HCT116 (cell line): Measurements from ENCODE around the gene EGFL8.

Source experiments
- ATF3 ChIP-seq: IDR thresholded peaks from 2 replicates; pipeline ENCODE4 v1.6.1; 2012
- CEBPB ChIP-seq: IDR thresholded peaks from 2 replicates; pipeline ENCODE4 v1.6.1; 2012; ENCODE audit warnings: low read depth
- EZH2 ChIP-seq: fragments of 200-600 bp; sonication (generic); IDR thresholded peaks from 2 replicates; pipeline ENCODE4 v1.6.1; 2017; ENCODE audit warnings: antibody characterized with exemption, mixed run types
- EZH2phosphoT487 ChIP-seq: fragments of 200-600 bp; IDR thresholded peaks from 2 replicates; pipeline ENCODE4 v1.6.1; 2018; ENCODE audit warnings: antibody characterized with exemption, borderline replicate concordance
- POLR2AphosphoS5 ChIP-seq: IDR thresholded peaks from 2 replicates; pipeline ENCODE4 v1.6.1; 2011; ENCODE audit warnings: mild to moderate bottlenecking, low read depth, low read length, moderate library complexity
- RAD21 ChIP-seq: IDR thresholded peaks from 2 replicates; pipeline ENCODE4 v1.6.1; 2012; ENCODE audit warnings: low read depth, mild to moderate bottlenecking
- SP1 ChIP-seq: IDR thresholded peaks from 2 replicates; pipeline ENCODE4 v1.6.1; 2012; ENCODE audit warnings: low read depth
- YY1 ChIP-seq: IDR thresholded peaks from 2 replicates; pipeline ENCODE4 v1.6.1; 2011; ENCODE audit warnings: low read length, low read depth, moderate library complexity, mild to moderate bottlenecking; ENCODE audit not compliant: insufficient replicate concordance; ENCODE audit errors: extremely low read depth
- TF ChIP-seq, protein P1 (sequence below): IDR thresholded peaks from 2 replicates; pipeline ENCODE4 v1.6.1; 2012; ENCODE audit warnings: low read depth
- TF ChIP-seq, protein P2 (sequence below), 3 experiments: fragments of 200-600 bp in 1 of 3; sonication (generic) in 1 of 3; IDR thresholded peaks in 2 of 3; conservative IDR thresholded peaks in 1 of 3; 2 replicates each; pipeline ENCODE4 v1.5.1; 2012 to 2017; ENCODE audit warnings: low read depth in 2 of 3, low read length in 2 of 3, antibody characterized with exemption in 1 of 3, borderline replicate concordance in 1 of 3, control low read depth in 1 of 3, mild to moderate bottlenecking in 1 of 3, mixed read lengths in 1 of 3, mixed run types in 1 of 3, moderate library complexity in 1 of 3; ENCODE audit not compliant: insufficient read depth in 1 of 3

- TF ChIP-seq EZH2 = no peak
- TF ChIP-seq, protein P1, sequence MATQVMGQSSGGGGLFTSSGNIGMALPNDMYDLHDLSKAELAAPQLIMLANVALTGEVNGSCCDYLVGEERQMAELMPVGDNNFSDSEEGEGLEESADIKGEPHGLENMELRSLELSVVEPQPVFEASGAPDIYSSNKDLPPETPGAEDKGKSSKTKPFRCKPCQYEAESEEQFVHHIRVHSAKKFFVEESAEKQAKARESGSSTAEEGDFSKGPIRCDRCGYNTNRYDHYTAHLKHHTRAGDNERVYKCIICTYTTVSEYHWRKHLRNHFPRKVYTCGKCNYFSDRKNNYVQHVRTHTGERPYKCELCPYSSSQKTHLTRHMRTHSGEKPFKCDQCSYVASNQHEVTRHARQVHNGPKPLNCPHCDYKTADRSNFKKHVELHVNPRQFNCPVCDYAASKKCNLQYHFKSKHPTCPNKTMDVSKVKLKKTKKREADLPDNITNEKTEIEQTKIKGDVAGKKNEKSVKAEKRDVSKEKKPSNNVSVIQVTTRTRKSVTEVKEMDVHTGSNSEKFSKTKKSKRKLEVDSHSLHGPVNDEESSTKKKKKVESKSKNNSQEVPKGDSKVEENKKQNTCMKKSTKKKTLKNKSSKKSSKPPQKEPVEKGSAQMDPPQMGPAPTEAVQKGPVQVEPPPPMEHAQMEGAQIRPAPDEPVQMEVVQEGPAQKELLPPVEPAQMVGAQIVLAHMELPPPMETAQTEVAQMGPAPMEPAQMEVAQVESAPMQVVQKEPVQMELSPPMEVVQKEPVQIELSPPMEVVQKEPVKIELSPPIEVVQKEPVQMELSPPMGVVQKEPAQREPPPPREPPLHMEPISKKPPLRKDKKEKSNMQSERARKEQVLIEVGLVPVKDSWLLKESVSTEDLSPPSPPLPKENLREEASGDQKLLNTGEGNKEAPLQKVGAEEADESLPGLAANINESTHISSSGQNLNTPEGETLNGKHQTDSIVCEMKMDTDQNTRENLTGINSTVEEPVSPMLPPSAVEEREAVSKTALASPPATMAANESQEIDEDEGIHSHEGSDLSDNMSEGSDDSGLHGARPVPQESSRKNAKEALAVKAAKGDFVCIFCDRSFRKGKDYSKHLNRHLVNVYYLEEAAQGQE = no peak
- no peak for TF ChIP-seq SP1
- TF ChIP-seq POLR2AphosphoS5 = no peak
- TF ChIP-seq, protein P2, sequence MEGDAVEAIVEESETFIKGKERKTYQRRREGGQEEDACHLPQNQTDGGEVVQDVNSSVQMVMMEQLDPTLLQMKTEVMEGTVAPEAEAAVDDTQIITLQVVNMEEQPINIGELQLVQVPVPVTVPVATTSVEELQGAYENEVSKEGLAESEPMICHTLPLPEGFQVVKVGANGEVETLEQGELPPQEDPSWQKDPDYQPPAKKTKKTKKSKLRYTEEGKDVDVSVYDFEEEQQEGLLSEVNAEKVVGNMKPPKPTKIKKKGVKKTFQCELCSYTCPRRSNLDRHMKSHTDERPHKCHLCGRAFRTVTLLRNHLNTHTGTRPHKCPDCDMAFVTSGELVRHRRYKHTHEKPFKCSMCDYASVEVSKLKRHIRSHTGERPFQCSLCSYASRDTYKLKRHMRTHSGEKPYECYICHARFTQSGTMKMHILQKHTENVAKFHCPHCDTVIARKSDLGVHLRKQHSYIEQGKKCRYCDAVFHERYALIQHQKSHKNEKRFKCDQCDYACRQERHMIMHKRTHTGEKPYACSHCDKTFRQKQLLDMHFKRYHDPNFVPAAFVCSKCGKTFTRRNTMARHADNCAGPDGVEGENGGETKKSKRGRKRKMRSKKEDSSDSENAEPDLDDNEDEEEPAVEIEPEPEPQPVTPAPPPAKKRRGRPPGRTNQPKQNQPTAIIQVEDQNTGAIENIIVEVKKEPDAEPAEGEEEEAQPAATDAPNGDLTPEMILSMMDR (IDR thresholded peaks at IDR 0.05 in 2 of 3, conservative IDR thresholded peaks at IDR 0.05 in 1 of 3; ENCODE audit: borderline replicate concordance in 1 of 3, insufficient read depth in 1 of 3, low read depth in 2 of 3, low read length in 2 of 3) = no peak
- no peak for TF ChIP-seq EZH2phosphoT487
- no peak for TF ChIP-seq CEBPB
- TF ChIP-seq RAD21 = no peak
- no peak for TF ChIP-seq YY1
- no peak for TF ChIP-seq ATF3
Observed at GRCh38 chr6:32176476-32177182, 12.2 kb downstream of the EGFL8 start.
